ENCODE data around the gene UBL3.

UBL3 gene

GRCh38 chr13:29718694-29719093 lies 131.7 kb downstream of the UBL3 start:
- in situ Hi-C loops (cut with HindIII; ENCODE audit: low sequenced_read_pairs), result loop anchor here (25.0 kb wide), 1 partner anchor 256 kb away; no protein-coding TSS in a partner anchor

- in situ Hi-C loops (cut with HindIII; ENCODE audit: low sequenced_read_pairs), result loop anchor here (25.0 kb wide), 1 partner anchor 254 kb away; no protein-coding TSS in a partner anchor
Observed at GRCh38 chr13:29716493-29716892, 133.9 kb downstream of the UBL3 start.

Data from endothelial cell of hepatic sinusoid (primary cell).